ENCODE results near the gene TMEM201. TPM values are rescaled to one million over a fixed set of nuclear protein-coding genes. Genes with fewer than 3 reads are reported as not detected.

The TMEM201 gene
- polyA plus RNA-seq, 1 experiment = 1.6 TPM

DNA sequence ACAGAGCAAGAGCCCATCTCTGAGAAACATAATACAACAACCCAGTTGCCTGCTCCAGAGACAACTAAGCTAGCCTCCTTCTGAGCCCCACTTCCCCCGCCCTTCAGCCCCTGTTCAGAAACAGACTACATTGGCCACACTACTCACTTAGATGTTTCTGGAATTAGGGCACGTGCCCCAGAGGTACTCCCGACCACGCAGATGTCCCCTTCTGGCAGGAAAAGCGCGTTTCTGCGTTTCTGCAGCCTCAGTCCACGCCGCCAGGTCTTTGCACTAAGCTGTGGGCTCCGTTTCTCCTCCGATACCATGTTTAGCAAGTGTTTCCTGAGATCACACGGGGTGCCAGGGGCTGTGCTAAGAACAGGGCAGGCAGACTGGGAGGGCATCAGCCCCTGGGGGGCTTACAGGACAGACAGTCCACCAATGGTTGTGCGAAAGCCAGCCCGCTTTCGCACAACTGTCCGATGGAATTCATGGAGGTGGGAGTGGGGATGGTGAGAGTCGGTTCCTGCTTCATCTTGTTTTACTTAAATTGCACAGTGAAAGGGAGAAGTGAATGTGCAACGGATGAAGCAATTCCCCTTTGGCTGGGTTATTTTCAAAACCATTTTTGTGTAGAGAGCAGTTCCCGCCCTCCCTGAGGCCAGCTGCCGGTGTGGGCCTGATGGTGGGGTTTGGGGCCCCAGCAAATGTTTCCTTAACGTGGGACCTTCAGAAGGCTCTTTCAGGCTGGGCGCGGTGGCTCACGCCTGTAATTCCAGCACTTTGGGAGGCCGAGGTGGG lies 65.5 kb downstream of the TMEM201 start:
- TF ChIP-seq, protein P1, sequence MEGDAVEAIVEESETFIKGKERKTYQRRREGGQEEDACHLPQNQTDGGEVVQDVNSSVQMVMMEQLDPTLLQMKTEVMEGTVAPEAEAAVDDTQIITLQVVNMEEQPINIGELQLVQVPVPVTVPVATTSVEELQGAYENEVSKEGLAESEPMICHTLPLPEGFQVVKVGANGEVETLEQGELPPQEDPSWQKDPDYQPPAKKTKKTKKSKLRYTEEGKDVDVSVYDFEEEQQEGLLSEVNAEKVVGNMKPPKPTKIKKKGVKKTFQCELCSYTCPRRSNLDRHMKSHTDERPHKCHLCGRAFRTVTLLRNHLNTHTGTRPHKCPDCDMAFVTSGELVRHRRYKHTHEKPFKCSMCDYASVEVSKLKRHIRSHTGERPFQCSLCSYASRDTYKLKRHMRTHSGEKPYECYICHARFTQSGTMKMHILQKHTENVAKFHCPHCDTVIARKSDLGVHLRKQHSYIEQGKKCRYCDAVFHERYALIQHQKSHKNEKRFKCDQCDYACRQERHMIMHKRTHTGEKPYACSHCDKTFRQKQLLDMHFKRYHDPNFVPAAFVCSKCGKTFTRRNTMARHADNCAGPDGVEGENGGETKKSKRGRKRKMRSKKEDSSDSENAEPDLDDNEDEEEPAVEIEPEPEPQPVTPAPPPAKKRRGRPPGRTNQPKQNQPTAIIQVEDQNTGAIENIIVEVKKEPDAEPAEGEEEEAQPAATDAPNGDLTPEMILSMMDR (IDR thresholded peaks at IDR 0.05; ENCODE audit: low read depth, low read length) = no peak
- H3K4me3 ChIP-seq (ENCODE audit: low read depth, low read length) = no peak overlapping the region
- POLR2A ChIA-PET = interaction anchor here (0.6 kb wide), 2 partner anchors 34 to 236 kb away, joined by 3 to 4 read pairs; no protein-coding TSS in a partner anchor
- DNase-seq (ENCODE audit: low read depth, low spot score) = no peak
- H3K9me3 ChIP-seq (ENCODE audit: control insufficient read depth, insufficient read depth, low read length) = no peaks in the 10 kb centered on the region
- no peak overlapping the region for H3K27ac ChIP-seq (ENCODE audit: low read depth, low read length)
- peaks cover 19% of the 10 kb centered on the region for H3K27me3 ChIP-seq (ENCODE audit: control insufficient read depth, insufficient read depth, low read length)
- CTCF ChIA-PET = interaction anchor here (1.6 kb wide), 1 partner anchor 27 kb away, joined by 5 read pairs; no protein-coding TSS in a partner anchor

DNA sequence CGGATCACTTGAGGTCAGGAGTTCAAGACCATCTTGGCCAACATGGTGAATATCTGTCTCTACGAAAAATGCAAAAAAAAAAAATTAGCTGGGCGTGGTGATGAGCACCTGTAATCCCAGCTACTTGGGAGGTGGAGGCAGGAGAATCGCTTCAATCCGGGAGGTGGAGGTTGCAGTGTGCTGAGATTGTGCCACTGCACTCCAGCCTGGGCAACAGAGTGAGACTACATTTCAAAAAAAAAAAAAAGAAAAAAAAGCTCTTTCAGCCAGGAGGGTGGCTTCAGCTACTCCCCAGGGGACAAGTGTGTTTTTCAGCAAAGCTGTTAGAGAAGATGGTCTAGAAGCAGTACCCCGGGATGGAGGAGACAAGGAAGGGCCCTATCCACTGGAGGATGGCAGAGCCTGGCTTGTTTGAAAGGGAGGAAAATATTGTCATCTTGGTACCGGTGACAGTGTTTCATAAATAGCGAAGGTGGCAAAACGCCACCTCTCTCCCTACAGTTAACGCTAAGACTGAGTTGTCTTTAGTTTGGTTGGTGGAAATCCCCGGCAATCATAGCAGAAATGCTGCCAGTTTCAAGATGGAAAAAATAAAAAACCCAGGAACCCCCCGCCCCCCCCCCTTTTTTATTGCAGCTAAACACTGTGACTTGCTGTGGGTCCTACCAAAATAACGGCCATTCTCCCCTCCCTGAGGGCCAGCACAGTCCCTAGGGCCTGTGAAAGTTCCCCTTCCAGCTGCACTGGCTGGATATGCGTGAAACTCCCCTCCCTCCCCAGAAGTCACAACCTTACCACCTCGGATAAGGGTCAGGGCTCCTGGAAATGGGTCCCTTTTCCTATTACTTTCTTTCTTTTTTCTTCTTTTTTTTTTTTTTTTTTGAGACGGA lies 66.4 kb downstream of the TMEM201 start:
- Histone ChIP-seq H3K4me3 (ENCODE audit: low read depth, low read length) (no peak overlapping the region), H3K27me3 (ENCODE audit: control insufficient read depth, insufficient read depth, low read length) (peaks cover 19% of the 10 kb centered on the region), H3K27ac (ENCODE audit: low read depth, low read length) (no peak overlapping the region), H3K9me3 (ENCODE audit: control insufficient read depth, insufficient read depth, low read length) (no peaks in the 10 kb centered on the region)
- TF ChIP-seq, protein P1 (IDR thresholded peaks at IDR 0.05; ENCODE audit: low read depth, low read length) = no peak
- ChIA-PET CTCF (no interaction called here), POLR2A (interaction anchor here (0.6 kb wide), 1 partner anchor 33 kb away, joined by 3 read pairs; no protein-coding TSS in a partner anchor)
- DNase-seq (ENCODE audit: low read depth, low spot score) = no peak

DNA sequence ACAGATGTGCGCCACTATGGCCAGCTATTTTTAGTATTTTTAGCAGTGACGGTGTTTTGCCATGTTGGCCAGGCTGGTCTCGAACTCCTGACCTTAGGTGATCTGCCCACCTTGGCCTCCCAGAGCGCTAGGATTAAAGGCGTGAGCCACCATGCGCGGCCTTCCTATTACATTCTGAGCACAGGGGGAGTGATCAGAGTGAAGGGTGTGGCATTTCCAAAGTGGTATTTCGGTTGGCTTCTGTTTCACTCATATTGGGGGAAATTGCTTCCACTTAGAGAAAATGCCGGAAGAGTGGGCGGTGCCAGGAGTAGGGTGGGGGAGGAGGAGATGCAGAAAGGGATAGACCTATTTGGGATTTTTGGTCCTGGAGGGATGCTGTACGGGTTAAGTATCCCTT lies 67.1 kb downstream of the TMEM201 start:
- CTCF ChIA-PET = no interaction called here
- POLR2A ChIA-PET = no interaction called here
- DNase-seq (ENCODE audit: low read depth, low spot score) = no peak
- TF ChIP-seq, protein P1 (IDR thresholded peaks at IDR 0.05; ENCODE audit: low read depth, low read length) = no peak
- Histone ChIP-seq H3K4me3 (ENCODE audit: low read depth, low read length) (no peak overlapping the region), H3K27ac (ENCODE audit: low read depth, low read length) (no peak overlapping the region), H3K27me3 (ENCODE audit: control insufficient read depth, insufficient read depth, low read length) (peaks cover 14% of the 10 kb centered on the region), H3K9me3 (ENCODE audit: control insufficient read depth, insufficient read depth, low read length) (no peaks in the 10 kb centered on the region)

DNA sequence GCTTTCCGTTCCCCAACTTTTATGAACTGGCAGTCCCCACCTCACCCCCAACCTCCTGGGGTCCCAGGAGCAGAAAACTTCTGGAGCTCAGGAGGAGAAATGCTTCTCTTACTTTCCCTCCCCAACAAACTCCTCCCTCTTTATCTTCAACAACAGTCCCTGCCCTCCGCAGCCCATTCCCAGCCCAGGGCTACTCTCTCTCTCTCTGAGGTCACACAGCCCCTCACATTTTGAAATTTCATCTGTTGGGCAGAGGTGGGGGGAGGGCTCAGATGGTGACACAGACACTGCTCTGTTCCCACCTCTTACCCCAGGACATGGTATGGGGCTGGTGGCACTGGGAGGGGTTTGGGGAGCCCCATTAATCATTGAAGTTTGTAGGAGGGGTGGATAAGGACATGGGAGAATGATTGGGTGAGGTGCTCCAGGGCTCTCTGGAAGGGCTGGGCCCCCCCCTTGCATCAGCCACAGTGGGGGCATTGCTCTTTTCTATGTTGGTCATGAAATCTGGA lies 68.9 kb downstream of the TMEM201 start:
- Histone ChIP-seq H3K27me3 (ENCODE audit: control insufficient read depth, insufficient read depth, low read length) (peaks cover 11% of the 10 kb centered on the region), H3K4me3 (ENCODE audit: low read depth, low read length) (no peak overlapping the region), H3K9me3 (ENCODE audit: control insufficient read depth, insufficient read depth, low read length) (no peaks in the 10 kb centered on the region), H3K27ac (ENCODE audit: low read depth, low read length) (no peak overlapping the region)
- CTCF ChIA-PET = no interaction called here
- TF ChIP-seq, protein P1 (IDR thresholded peaks at IDR 0.05; ENCODE audit: low read depth, low read length) = no peak
- POLR2A ChIA-PET = interaction anchor here (1.1 kb wide), 1 partner anchor 14 kb away, joined by 18 read pairs; no protein-coding TSS in a partner anchor
- no peak for DNase-seq (ENCODE audit: low read depth, low spot score)

All from AG04450 (cell line).